AG04450 (cell line): ENCODE measurements around the gene LINGO1. TPM values are rescaled to one million over a fixed set of nuclear protein-coding genes. Genes with fewer than 3 reads are reported as not detected.

Experiments
- CTCF ChIA-PET: fragments of 300-600, 350-600 bp; formaldehyde crosslinking; extraction: SDS; loops from one replicate; lab custom pipeline; 2022; ENCODE audit warnings: antibody characterized with exemption, inconsistent platforms; lab: Charles Lee
- POLR2A ChIA-PET: fragments of 350-600 bp; formaldehyde crosslinking; extraction: SDS; loops from one replicate; lab custom pipeline; 2021; ENCODE audit warnings: antibody characterized with exemption, inconsistent platforms; lab: Yijun Ruan, JAX
- DNase-seq: peaks from one replicate; pipeline ENCODE4 v3.0.0-alpha.2; 2011; ENCODE audit warnings: low read depth, low spot score
- H3K27ac ChIP-seq: one replicate; pipeline ENCODE4 v1.5.1; 2012; ENCODE audit warnings: low read depth, low read length, control low read depth
- H3K27me3 ChIP-seq: one replicate; pipeline ENCODE4 v1.6.0; 2012; ENCODE audit warnings: low read length; ENCODE audit not compliant: control insufficient read depth, insufficient read depth
- H3K4me3 ChIP-seq: 2 replicates; pipeline ENCODE4 v1.5.1; 2011; ENCODE audit warnings: mild to moderate bottlenecking, low read depth, low read length, control low read depth
- H3K9me3 ChIP-seq: 2 replicates; pipeline ENCODE4 v1.5.1; 2012; ENCODE audit warnings: low read length; ENCODE audit not compliant: control insufficient read depth, insufficient read depth
- CTCF ChIP-seq: IDR thresholded peaks from 2 replicates; pipeline ENCODE4 v1.5.1; 2011; ENCODE audit warnings: low read depth, low read length, control low read depth, inconsistent platforms
- polyA plus RNA-seq: library from polyadenylated mRNA; depleted of rRNA; stranded (reverse); fragments of >200 nt; gene quantifications from 2 replicates; pipeline ENCODE4 v1.2.3, GENCODE V29; 2011

LINGO1 gene
- polyA plus RNA-seq, 1 experiment, result not detected

GRCh38 chr15:77608774-77609173, 23.9 kb downstream of the LINGO1 start:
- no peak for TF ChIP-seq CTCF
- H3K27me3 ChIP-seq, result peaks cover 12% of the 10 kb centered on the region
- POLR2A ChIA-PET, result no interaction called here
- H3K4me3 ChIP-seq, result no peak overlapping the region
- no peak overlapping the region for H3K27ac ChIP-seq
- H3K9me3 ChIP-seq, result no peaks in the 10 kb centered on the region; the same call in 1 of the 2 replicates
- CTCF ChIA-PET, result interaction anchor here (2.2 kb wide), 1 partner anchor 25 kb away, joined by 11 read pairs; the partner anchor contains the start of gene LINGO1
- DNase-seq, result no peak

GRCh38 chr15:77607894-77608261, 24.8 kb downstream of the LINGO1 start:
- Histone ChIP-seq H3K27me3 (peaks cover 12% of the 10 kb centered on the region), H3K4me3 (no peak overlapping the region), H3K9me3 (no peaks in the 10 kb centered on the region), H3K27ac (no peak overlapping the region)
- CTCF ChIA-PET, result interaction anchor here (1.3 to 3.0 kb wide), 3 partner anchors 9 to 27 kb away, joined by 3 to 11 read pairs (median 8); partner anchors contain the start of gene LINGO1
- TF ChIP-seq CTCF, result no peak
- DNase-seq, result no peak
- POLR2A ChIA-PET, result no interaction called here

- H3K27ac ChIP-seq, result no peak overlapping the region
- H3K4me3 ChIP-seq, result no peak overlapping the region
- DNase-seq, result no peak
- no peaks in the 10 kb centered on the region for H3K9me3 ChIP-seq
- peaks cover 12% of the 10 kb centered on the region for H3K27me3 ChIP-seq
- TF ChIP-seq CTCF, result no peak
- POLR2A ChIA-PET, result no interaction called here
- CTCF ChIA-PET, result interaction anchor here (1.3 to 3.0 kb wide), 3 partner anchors 10 to 28 kb away, joined by 3 to 11 read pairs (median 8); partner anchors contain the start of gene LINGO1
Measured at GRCh38 chr15:77607111-77607893, 25.4 kb downstream of the LINGO1 start.

- TF ChIP-seq CTCF, result no peak
- H3K27me3 ChIP-seq, result peaks cover 12% of the 10 kb centered on the region
- H3K27ac ChIP-seq, result no peak overlapping the region
- ChIA-PET POLR2A (no interaction called here), CTCF (interaction anchor here (3.0 kb wide), 1 partner anchor 11 kb away, joined by 8 read pairs; no protein-coding TSS in a partner anchor)
- no peak for DNase-seq
- H3K9me3 ChIP-seq, result no peaks in the 10 kb centered on the region
- H3K4me3 ChIP-seq, result no peak overlapping the region
Measured at GRCh38 chr15:77606142-77607034, 26.3 kb downstream of the LINGO1 start.
